HG02759 (cell line): ENCODE data around the gene SMG6.

ENCODE experiments used
- ATAC-seq: cut with Tn5 transposase; IDR thresholded peaks from one replicate; pipeline ENCODE4 v1.9.1; 2021; ENCODE audit warnings: mild to moderate bottlenecking, moderate library complexity; ENCODE audit not compliant: unreplicated experiment

The SMG6 gene

DNA sequence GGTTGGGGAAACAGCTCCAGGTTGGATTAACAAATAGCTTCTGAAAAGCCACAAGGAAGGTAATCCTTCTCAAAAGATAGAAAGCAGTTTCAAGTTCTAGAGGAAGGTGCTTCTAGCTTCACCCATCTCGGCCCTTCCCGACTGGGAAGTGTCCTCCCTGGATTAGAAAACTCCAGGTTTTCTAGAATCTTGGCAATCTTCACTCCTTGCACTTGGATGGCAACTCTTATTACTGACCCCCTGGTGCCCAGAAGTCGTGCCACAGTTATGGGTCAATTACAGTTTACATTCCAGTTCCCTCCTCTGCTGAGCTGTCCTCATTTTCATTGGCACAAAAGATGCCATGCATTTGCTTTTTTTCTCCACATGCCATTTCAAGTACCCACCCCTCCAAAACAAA lies 65.6 kb downstream of the SMG6 start:
- no peak for ATAC-seq

DNA sequence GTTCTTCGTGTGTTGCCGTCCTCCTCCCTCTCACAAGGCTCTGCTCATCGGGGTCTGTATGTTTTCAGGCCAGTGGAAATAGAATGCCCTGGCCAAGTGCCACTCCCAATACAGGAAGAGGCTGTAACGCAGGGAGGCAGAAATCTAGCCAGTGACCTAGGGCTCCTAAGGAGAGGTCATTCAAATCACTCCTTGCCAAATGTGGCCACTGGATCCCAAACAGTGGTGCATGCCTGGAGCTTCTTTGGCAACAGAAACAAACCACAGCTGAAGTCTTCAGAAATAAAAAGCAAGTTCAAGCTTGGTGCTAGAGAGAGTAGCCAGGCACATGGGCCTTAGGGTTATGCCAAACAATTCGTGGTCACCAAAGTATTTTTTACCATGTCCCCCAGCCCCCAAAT lies 66.1 kb downstream of the SMG6 start:
- ATAC-seq: no peak

DNA sequence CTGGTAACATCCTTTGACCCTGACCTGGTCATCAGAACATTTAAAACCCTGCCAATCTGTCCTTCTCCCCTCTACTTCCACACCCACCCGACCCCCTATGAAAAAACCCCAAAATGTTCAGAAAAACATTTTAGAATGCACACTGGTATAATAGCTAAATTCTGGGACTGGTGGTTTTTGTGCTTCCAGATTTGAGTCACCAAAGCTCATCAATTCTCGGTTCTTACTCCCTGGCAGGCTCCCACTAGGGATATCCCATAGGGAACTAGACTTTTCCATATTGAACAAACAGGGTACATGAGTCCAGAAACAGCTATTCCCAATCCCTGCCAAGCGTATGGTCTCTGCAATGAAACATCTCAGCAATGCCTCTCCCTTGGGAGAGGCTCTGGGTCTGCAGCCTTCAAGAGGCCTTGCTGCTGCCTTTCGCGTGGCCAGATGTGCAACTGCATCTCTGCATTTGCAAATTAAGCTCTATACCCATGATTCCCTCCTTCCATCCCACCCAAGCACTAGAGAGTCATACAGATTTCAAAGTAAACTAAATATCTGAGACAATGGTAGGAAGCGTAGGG lies 67.7 kb downstream of the SMG6 start:
- no peak for ATAC-seq

DNA sequence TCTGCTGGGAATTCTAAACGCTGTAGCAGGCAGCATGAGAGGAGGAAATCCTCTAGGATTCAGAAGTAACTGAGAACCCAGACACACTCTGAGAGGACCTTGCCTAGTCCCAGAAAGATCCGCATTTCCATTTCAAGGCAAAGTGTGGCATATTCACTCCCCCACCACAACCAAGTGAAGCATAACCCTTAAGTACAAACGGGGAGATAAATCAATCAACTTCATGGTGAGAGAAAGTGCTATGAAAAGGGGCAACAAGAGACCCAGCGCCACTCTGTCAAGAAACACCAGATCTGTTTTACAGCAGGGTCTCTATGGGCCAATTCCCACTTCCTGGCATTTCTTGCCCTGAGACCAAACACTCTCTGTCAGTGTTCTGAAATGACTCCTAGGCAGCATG lies 68.3 kb downstream of the SMG6 start:
- ATAC-seq: no peak

DNA sequence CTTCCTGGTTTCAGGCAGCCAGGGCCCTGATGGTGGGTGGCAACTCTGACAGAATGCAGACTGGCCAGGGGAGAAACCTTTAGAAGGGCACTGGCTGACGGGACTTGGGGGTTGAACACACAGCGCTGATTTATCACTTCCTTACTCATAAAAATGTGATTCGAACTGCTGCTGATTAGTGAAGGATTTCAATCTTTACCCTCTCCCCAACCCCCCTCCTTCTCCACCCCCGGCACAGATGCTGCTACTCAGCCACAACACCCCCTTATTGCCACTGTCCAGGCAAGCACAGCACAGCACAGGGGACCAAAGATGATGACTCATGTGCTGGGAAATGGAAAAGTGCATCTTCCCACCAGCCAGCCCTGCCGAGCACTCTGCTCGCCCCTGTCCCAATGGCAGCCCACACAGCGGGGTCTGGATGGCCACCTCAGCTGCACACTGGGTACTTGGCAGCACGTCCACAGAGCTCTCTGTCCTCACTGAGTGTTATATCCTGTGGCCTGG lies 70.1 kb downstream of the SMG6 start:
- ATAC-seq: no peak

DNA sequence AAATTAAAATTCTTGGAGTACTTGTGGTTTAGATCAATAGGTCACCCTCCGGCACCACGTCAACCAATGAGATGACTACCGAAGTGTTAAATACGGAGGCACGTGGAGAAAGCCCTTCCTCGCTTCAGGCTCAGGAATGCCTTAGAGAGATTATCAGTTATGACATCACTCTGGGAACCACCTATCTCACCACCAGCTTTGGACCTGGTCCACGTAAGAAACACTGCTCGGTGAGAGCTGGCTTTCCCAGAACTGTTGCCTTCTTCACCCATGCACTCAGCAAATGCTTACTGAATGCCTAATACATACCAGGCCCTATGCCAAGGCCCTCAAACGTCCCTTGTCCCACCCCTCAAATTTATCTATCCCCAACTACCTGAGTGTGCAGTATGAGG lies 71.3 kb downstream of the SMG6 start:
- ATAC-seq: no peak

DNA sequence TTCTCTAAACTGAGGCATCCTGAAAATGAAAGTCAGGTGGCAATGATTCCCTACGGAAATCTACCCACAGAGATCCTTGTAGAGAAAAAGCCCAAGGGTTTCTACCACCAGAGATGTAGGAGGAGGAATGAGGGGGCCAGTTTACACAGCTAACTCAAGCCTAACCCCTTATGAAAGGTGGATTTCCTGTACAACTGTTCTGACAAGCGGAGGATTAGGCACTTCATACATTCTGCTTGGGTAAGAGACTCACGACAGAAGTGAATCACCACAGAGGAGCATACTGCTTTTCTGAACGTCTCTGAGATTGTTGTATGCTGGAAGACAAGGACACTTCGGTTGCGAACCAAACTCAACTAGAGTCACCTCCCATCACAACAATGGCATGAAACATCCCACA lies 72.7 kb downstream of the SMG6 start:
- ATAC-seq: no peak

DNA sequence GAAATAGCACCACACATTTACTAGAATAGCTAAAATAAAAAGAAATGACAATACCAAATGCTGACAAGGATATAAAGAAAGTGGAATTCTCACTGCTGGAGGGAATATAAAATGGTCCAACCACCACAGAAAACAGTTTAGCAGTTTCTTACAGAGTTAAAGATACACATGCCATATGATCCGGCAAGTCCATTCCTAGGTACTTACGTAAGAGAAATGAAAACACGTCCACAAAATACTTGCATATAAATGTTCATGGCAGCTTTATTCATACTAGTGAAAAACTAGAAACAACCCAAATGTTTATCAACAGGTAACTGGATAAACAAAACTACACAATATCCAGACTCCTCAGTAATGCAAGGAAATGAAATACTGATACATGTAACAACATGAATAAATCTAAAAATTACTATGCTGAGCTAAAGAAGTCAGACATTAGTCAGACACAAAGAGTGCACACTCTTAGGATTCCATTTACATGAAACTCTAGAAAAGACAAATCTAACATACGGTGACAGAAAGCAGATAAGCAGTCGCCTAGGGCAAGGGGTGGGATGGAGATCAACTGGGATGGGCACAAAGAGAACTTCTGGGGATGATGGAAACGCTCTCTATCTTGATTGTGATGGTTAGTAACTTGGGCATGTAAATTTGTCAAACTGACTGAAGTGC lies 76.4 kb downstream of the SMG6 start:
- no peak for ATAC-seq

DNA sequence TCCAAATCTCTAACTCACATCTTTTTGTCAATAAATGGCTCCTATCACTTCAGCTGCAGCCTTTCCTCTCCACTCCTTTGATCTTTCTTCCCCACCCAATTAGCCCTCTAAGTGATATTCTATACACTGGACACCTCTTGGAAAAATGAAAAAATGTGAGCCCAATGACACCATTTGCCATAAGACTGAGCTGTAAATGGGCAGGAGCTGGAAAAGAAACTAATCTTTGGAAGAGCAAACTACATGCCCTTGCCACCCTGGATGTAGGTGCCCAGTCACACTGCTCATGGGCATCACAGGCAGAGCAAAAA lies 80.0 kb downstream of the SMG6 start:
- ATAC-seq: no peak

DNA sequence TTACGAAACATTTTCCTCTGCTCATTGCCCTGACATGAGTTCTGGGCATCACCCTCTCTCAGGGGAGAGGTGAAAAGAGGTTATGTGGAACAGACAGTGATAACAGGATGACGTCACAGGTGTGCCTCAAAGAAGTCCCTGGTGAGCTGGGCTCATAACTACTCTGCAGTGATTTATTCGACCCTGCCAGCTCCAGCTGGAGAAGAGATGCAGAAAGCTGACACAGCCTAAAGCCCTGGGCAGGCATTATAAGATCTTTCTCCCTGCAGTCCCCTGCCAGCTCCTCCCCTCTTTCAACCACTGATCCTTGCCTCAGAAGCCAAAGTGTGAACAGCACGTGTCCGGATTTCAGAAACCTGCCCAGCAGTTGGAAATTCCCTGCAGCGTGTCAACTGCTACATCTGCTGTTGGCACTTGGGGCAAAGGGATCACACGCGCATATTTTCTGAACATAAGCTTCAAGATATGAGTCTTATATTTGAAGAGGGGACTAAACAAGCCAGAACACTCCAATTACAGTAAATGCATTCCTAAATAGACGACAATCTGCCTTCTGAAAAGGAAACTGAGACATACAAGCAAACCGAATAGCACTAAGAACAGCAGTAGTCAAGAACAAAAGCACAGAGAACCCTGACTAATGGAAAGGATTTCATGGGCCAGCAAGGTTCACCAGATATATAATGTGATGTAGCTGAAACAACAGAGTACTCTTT lies 80.5 kb downstream of the SMG6 start:
- peak; percentile 44 for ATAC-seq

DNA sequence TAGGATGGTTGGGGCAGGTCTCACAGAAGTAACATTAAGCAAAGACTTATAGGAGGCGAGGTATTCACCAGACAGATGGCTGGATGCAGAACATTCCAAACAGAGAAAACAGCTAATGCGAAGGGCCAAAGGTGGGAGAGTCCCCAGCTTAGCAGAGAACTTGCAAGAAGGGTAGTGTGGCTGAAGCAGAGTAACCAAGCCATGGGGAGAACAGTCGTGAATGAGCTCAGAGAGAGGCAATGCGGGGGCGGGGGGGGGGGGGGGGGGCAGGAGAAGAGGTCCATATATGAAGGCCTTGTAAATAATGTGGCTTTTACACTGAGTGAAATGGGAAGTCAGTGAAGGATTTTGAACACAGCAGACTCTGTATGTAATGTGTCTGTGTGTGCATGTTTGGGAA lies 81.3 kb downstream of the SMG6 start:
- ATAC-seq: no peak

DNA sequence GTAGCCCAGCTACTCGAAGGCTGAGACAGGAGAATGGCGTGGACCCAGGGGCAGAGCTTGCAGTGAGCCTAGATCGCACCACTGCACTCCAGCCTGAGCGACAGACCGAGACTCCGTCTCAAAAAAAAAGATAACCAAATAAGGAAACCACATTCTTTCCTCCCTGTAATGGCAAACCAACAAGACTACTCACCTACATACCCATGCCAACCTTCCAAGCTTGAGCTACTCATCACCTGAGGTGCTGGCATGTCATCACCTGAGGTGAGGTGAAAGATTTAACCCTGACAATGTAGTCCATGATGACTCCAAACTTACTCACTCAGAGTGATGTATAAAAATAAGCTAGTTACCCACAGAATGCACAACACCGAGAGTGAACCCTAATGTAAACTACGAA lies 85.2 kb downstream of the SMG6 start:
- ATAC-seq: no peak

DNA sequence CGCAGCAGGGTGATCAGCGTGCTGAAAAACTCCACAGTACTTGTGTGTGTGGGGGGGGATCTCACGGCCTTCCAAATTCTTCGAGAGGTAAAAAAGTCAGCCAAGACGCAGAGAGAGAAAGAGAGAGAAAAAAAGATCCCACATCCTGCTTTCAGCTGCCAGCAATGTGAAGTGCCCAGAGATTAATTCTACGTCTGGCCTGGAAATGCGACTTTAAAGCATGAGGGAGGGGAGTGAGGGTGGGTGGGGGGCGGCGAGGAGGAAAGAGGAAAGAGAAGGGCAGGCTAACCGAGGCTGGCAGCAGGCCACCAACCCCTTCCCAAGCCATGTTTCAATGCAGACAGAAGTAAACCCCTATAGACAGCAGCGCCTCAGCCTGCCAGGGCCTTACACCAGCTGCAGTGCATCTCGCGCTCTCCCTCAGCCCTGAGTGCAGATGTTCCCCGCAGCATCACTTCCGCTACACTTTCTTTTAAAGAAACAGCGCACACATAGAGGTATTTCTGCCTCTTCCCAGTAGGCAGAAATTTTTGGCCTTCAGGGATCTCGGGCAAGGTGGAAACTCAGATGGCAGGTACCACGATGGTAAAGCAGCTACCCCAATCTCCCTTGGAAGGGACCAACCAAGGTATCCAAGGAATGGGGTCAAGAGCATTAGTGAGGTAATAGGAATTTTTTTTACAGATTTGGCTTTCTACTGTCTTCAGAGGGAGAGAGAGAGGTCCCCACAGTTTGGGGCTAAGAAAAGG lies 87.8 kb downstream of the SMG6 start:
- peak; percentile 87 for ATAC-seq

DNA sequence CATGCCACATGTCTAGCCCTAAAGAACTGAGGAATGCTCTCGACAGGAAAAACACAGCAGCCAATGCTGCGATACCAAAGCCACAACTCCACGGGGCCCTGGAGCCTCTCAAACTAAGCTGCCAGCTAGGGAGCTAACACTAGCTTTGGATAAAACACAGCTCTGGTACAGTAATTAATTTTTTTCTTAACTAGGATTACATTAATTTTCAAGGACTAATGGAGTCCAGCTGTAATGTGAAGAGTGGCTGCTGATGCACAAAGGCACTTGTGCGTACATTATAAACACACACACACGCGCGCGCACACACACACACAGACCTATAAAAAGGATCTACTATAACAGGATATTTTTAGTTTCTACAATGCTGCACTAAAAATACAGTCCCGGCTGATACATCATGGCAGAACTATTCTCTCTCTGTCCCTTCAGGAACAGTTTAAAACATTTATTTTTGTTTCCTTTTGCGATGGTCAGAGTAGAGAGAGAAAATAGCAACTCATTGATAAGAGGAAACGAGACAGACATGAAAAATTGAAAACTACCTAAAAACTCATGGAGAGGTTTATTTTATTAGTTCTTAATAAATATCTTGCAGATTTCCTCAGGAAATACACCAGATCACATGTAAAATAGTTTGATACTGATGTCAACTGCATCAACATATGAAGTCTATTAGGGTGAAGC lies 88.5 kb downstream of the SMG6 start:
- no peak for ATAC-seq

DNA sequence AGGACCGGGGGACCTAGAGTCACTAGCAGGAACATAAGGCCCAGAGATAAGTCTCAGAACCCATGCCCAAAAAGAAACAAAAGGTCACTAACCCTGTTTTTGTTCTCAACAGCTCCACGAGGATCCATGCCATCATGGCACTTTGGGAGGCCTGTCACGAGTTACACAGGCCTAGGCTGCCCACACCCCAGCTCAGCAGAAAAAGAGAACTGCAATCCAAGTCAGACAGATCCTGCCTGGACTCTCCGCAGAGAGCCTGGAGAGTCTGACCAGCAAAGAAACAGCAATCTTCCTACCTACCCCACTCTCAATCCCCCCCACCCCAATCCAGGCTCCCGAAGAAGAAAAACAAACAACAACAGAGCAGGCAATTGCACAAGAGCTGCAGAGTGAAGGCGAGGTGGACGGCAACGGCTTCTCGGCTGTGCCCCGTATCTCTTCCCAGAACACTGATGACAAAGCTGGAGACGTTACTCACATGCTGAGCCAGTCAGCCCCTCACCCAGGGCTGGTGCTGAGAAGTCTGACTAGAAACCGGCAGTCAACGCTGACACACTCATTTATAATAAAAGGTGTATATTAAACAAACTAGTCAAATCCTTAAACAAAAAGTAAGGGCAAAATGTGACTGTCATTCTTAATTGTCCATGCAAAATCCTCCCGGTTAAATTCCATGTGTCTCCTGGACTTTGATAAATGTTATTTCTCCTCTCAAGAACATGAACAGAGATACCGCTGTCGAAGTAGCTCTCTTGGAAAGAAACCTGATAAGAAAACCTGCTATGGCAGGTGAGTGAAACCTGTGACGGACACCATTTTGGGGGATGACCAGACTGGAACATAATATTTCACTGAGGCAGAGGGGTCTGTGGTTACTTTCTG lies 89.3 kb downstream of the SMG6 start:
- no peak for ATAC-seq

DNA sequence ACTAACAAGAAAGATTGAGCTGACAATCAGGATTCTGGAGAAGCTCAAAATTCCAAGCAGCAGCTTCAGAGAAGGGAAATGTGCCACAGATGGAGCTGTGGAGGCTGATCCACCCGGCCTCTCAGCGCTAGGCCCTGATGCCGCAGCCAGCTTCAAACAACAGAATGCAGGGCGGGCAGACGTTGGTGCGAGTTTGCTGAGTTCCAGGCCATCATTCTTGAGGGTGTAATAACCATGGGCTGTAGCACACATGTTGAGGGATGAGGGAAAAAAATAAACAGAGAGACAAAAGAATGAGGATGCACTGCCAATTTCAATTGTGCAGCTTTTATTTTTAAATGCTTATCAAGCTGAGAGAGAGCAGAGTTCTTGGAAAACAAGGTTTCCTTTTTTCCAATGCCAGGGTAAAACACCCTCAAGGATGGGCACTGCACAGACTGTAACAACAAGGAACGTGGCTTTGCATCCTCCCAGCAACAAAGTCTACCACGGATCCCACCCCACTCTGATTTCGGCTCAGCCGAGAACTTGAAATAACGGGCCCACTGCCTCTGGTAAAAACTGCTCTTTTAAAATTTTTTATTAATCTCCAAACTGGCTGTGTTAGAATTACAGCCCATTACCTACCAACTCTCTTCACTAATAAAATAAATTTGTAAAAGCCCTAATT lies 90.2 kb downstream of the SMG6 start:
- no peak for ATAC-seq

DNA sequence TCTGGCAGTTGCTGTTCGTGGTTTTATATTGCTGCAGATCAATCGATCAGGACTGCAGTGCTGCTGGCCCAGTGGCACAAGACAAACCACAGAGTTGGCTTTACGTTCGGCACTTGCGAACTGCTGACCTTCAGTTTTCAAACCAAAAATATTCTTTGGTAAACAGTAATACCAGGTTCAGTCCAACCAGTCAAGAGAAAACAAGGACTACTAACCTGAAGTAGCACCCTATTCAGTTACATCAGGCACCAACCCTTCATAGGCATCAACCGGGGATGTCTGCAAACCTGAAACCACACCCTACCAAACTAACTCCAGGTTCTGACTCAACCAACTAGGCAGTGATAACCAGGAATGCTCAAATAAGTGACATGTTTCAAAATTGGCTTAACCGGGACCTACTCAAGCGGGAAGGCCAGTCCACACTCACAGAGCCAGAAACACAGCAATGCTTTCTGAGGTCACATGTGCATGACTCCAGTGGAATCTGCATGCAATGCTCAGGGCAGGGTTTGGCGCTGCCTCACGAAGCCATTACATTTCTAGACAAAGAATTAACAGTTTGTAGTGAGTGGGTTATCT lies 91.1 kb downstream of the SMG6 start:
- no peak for ATAC-seq

DNA sequence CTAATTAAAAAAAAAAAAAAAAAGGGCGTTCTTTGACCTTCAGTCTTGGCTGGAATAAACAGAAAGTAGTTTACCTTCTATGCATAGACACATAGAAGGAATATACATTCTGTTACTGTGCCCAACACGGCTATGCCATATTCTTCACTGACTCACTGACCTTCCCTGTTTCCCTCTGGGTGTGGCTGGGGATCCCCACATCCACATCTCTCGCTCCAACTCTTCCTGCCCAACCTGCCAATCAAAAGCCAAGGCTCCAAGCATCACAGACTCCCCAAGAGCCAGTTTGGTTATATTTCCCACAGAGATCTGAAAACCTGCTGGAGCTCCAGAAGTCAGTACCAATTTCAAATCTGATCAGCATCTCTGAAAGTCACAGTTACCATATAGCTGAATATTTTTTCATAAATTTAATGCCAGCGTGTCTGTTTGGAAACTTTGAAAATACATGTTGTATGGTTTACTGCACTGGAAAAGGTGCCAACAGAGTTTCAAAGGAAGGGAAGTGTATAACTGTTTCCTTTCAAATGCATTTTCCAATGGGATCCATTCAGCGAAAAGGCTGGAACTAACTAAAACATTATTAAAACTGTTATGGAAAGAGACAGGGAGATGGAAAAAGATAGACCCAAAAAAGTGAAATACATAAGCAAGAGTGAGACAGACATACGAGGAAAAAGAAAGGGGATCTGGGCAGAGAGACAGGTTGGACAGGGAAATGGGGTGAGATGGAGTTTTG lies 91.8 kb downstream of the SMG6 start:
- no peak for ATAC-seq

DNA sequence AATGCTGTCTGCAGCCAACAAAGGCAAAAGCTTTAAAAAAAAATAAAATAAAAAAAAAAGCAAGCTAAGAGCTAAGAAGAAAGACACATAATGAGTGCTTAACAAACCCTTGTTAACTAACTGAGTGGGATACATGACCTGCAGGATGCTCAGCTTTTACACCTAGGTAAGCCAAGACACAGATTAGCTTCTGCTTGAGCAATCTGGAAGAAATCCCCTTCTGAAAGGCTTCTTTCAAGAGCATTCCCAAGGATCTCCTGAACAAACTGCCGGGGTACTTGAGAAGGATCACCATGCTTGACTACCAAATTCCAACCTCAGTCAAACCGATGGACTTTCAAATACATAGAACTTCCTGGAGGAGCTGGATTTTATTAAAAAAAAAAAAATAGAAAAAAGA lies 92.9 kb downstream of the SMG6 start:
- no peak for ATAC-seq
